Measurements from ENCODE around the gene TSPAN17.

The TSPAN17 gene

GRCh38 chr5:176621661-176622079, 25.6 kb upstream of the TSPAN17 start:
- no peak for DNase-seq (ENCODE audit: low spot score)

- no peak for DNase-seq (ENCODE audit: low spot score)
Measured at GRCh38 chr5:176624142-176624541, 23.1 kb upstream of the TSPAN17 start.

GRCh38 chr5:176624938-176625337, 22.3 kb upstream of the TSPAN17 start:
- DNase-seq (ENCODE audit: low spot score), result no peak

- DNase-seq (ENCODE audit: low spot score), result no peak
Measured at GRCh38 chr5:176625512-176625911, 21.8 kb upstream of the TSPAN17 start.

- no peak for DNase-seq (ENCODE audit: low spot score)
Measured at GRCh38 chr5:176625966-176626875, 21.1 kb upstream of the TSPAN17 start.

- DNase-seq (ENCODE audit: low spot score), result no peak
Measured at GRCh38 chr5:176626876-176627236, 20.4 kb upstream of the TSPAN17 start.

- no peak for DNase-seq (ENCODE audit: low spot score)
Measured at GRCh38 chr5:176627582-176627981, 19.7 kb upstream of the TSPAN17 start.

- no peak for DNase-seq (ENCODE audit: low spot score)
Measured at GRCh38 chr5:176628406-176629228, 18.7 kb upstream of the TSPAN17 start.

GRCh38 chr5:176629317-176629852, 17.9 kb upstream of the TSPAN17 start:
- DNase-seq (ENCODE audit: low spot score), result no peak

- peak; percentile 87 for DNase-seq (ENCODE audit: low spot score)
Measured at GRCh38 chr5:176629853-176630680, 17.2 kb upstream of the TSPAN17 start, which contains the start of the genes EIF4E1B and SNCB. EIF4E1B (plus strand) TSS chr5:176630675; CDS start chr5:176642788, 12,113 bp downstream. SNCB (minus strand) TSS chr5:176630534; CDS start chr5:176629654, 880 bp downstream.

- DNase-seq (ENCODE audit: low spot score), result no peak
Measured at GRCh38 chr5:176630681-176631222, 16.5 kb upstream of the TSPAN17 start.

GRCh38 chr5:176631383-176632200, 15.7 kb upstream of the TSPAN17 start:
- DNase-seq (ENCODE audit: low spot score), result no peak

- DNase-seq (ENCODE audit: low spot score), result no peak
Measured at GRCh38 chr5:176632745-176633144, 14.5 kb upstream of the TSPAN17 start.

- peak; percentile 45 for DNase-seq (ENCODE audit: low spot score)
Measured at GRCh38 chr5:176633598-176633997, 13.7 kb upstream of the TSPAN17 start.

- no peak for DNase-seq (ENCODE audit: low spot score)
Measured at GRCh38 chr5:176636426-176636825, 10.9 kb upstream of the TSPAN17 start.

- no peak for DNase-seq (ENCODE audit: low spot score)
Measured at GRCh38 chr5:176637556-176637955, 9.7 kb upstream of the TSPAN17 start.

- no peak for DNase-seq (ENCODE audit: low spot score)
Measured at GRCh38 chr5:176638437-176638836, 8.8 kb upstream of the TSPAN17 start.

GRCh38 chr5:176639208-176639607, 8.1 kb upstream of the TSPAN17 start:
- no peak for DNase-seq (ENCODE audit: low spot score)

GRCh38 chr5:176639981-176640380, 7.3 kb upstream of the TSPAN17 start:
- no peak for DNase-seq (ENCODE audit: low spot score)

GRCh38 chr5:176640616-176641015, 6.7 kb upstream of the TSPAN17 start:
- DNase-seq (ENCODE audit: low spot score), result no peak
